Measurements from ENCODE around the gene NAV2. TPM values are rescaled to one million over a fixed set of nuclear protein-coding genes. Genes with fewer than 3 reads are reported as not detected.

NAV2 gene
- total and polyA plus RNA-seq, 11 donors: 7.6 to 46.5 (median 20.2) TPM

DNA sequence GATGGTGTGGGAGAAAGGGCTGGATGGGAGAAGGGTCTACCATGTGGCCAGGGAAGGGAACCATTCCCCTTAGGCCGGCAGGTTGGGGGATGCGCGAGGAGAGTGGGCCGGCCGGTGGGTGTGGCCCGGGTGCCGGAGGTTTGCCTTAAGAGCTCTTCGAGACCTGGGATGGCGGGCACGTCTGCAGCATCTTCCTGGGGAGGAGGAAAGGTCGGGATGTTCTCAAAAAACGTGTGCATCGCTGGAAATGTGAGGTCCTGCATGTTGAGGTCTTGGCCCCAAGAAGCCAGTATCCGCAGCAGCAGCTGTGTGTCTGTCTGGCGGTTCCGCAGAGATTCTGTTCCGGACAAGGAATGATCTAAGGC lies 1.4 kb downstream of the NAV2 start:
- ATAC-seq (no peak), DNase-seq (no peak)
- H3K9me3 ChIP-seq: no peaks in the 10 kb centered on the region
- TF ChIP-seq POLR2A (IDR thresholded peaks at IDR 0.05): no peak
- TF ChIP-seq, protein P1, sequence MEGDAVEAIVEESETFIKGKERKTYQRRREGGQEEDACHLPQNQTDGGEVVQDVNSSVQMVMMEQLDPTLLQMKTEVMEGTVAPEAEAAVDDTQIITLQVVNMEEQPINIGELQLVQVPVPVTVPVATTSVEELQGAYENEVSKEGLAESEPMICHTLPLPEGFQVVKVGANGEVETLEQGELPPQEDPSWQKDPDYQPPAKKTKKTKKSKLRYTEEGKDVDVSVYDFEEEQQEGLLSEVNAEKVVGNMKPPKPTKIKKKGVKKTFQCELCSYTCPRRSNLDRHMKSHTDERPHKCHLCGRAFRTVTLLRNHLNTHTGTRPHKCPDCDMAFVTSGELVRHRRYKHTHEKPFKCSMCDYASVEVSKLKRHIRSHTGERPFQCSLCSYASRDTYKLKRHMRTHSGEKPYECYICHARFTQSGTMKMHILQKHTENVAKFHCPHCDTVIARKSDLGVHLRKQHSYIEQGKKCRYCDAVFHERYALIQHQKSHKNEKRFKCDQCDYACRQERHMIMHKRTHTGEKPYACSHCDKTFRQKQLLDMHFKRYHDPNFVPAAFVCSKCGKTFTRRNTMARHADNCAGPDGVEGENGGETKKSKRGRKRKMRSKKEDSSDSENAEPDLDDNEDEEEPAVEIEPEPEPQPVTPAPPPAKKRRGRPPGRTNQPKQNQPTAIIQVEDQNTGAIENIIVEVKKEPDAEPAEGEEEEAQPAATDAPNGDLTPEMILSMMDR (IDR thresholded peaks at IDR 0.05): no peak
- 0 to 1% (median 1%) methylated on average over 17 of the region's 17 CpGs for WGBS, 4 donors
- intact Hi-C loops (cut with DNase I): loop anchor here in 4 of 10 donors (1.0 to 10.0 kb wide), 7 partner anchors 29 to 150 kb away; no protein-coding TSS in a partner anchor
- no peaks in the 10 kb centered on the region for H3K36me3 ChIP-seq
- H3K4me3 ChIP-seq: peak overlapping the region; percentile 52 to 89 (median 72)
- peak overlapping the region; percentile 39 to 98 (median 94) for H3K27ac ChIP-seq
- peaks cover 0 to 30% (median 0%) of the 10 kb centered on the region in 9 donors for H3K27me3 ChIP-seq
- peaks cover 0 to 65% (median 39%) of the 10 kb centered on the region in 12 donors for H3K4me1 ChIP-seq

- H3K36me3 ChIP-seq: no peaks in the 10 kb centered on the region
- 3 to 10% (median 3%) methylated on average over 9 to 25 of the region's 25 CpGs for WGBS, 4 donors
- ATAC-seq: peak; percentile 37 to 64 (median 44)
- intact Hi-C loops (cut with DNase I): loop anchor here in 4 of 10 donors (1.0 to 10.0 kb wide), 7 partner anchors 28 to 150 kb away; no protein-coding TSS in a partner anchor
- peak; percentile 68 to 83 (median 78) for DNase-seq
- H3K4me3 ChIP-seq: peak overlapping the region; percentile 52 to 89 (median 72)
- peak in 1 of 2 donors; percentile 18 for TF ChIP-seq POLR2A (IDR thresholded peaks at IDR 0.05)
- TF ChIP-seq, protein P1 (IDR thresholded peaks at IDR 0.05): peak in 1 of 12 donors; percentile 7
- H3K27me3 ChIP-seq: peaks cover 0 to 30% (median 0%) of the 10 kb centered on the region in 9 donors
- H3K9me3 ChIP-seq: no peaks in the 10 kb centered on the region
- peak overlapping the region; percentile 39 to 98 (median 94) for H3K27ac ChIP-seq
- H3K4me1 ChIP-seq: peaks cover 0 to 72% (median 42%) of the 10 kb centered on the region in 12 donors
Observed at GRCh38 chr11:19714387-19715363, 2.0 kb downstream of the NAV2 start.

DNA sequence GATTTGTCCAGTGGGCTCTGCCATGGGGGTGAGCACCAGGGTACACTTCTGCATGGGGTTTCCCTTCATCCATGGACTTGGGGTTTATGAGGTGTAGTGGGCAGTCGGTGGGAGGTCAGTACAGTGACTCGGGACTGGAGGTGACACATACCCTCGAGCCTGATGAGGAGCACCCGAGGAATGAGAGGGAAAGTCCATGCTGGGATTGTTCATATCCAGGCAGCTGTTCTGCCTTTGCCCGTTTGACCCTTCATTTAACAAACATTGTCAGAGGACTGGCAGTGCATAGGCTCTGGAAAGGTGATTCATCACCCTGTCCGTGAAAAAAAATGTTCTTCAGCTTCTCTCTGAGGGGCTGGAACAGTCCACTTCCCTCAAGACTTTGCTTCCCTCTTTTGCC lies 2.7 kb downstream of the NAV2 start:
- ATAC-seq (no peak), DNase-seq (peak in 1 of 5 donors; percentile 33)
- TF ChIP-seq, protein P1 (IDR thresholded peaks at IDR 0.05): no peak
- no peak for TF ChIP-seq POLR2A (IDR thresholded peaks at IDR 0.05)
- intact Hi-C loops (cut with DNase I): loop anchor here in 3 of 10 donors (2.0 to 10.0 kb wide), 4 partner anchors 27 to 141 kb away; no protein-coding TSS in a partner anchor
- no peaks in the 10 kb centered on the region for H3K9me3 ChIP-seq
- H3K27me3 ChIP-seq: peaks cover 0 to 30% (median 0%) of the 10 kb centered on the region in 9 donors
- peaks cover 0 to 79% (median 47%) of the 10 kb centered on the region in 12 donors for H3K4me1 ChIP-seq
- WGBS, 4 donors: 29 to 38% (median 32%) methylated on average over 6 of the region's 6 CpGs
- no peaks in the 10 kb centered on the region for H3K36me3 ChIP-seq
- peak overlapping the region; percentile 39 to 98 (median 94) for H3K27ac ChIP-seq
- H3K4me3 ChIP-seq: peak overlapping the region in 11 of 12 donors; percentile 58 to 89 (median 72)

DNA sequence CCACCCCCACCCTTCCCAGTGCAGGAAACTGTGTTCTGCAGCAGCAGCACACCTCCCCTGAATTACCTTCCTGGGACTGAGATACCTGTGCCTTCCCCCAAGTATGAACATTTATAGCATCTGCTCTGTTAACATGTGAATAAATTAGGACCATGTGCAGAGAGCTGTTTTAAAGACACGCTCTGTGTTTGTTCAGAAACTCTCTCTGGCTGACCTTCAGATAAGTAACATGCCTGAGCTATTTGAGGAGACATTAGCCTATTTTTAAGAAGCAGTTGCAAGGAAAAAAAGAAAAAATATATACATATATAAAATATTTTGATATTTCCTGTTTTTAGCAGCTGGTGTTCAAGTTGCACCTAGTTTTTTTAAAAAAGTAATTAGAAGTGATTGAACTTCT lies 5.4 kb downstream of the NAV2 start:
- Histone ChIP-seq H3K36me3 (no peaks in the 10 kb centered on the region), H3K27ac (peak overlapping the region in 9 of 12 donors; percentile 39 to 94 (median 58)), H3K27me3 (peaks cover 0 to 27% (median 0%) of the 10 kb centered on the region in 9 donors), H3K9me3 (no peaks in the 10 kb centered on the region), H3K4me3 (no peak overlapping the region), H3K4me1 (peaks cover 0 to 80% (median 41%) of the 10 kb centered on the region in 12 donors)
- TF ChIP-seq, protein P1 (IDR thresholded peaks at IDR 0.05): no peak
- no peak for TF ChIP-seq POLR2A (IDR thresholded peaks at IDR 0.05)
- DNase-seq: no peak
- ATAC-seq: no peak
- 45 to 61% (median 53%) methylated on average over 1 of the region's 1 CpG for WGBS, 4 donors
- intact Hi-C loops (cut with DNase I): loop anchor here in 2 of 10 donors (10.0 kb wide), 1 partner anchor 143 kb away; no protein-coding TSS in a partner anchor
